Endodermal cell (in vitro differentiated cells): ENCODE results near the gene LRRFIP1. TPM values are rescaled to one million over a fixed set of nuclear protein-coding genes. Genes with fewer than 3 reads are reported as not detected.

Source experiments
- DNase-seq: peaks from one replicate; pipeline ENCODE4 v3.0.0-alpha.2; 2017
- H3K27ac ChIP-seq: 2 replicates; pipeline ENCODE4 v1.5.1; 2013; ENCODE audit warnings: mild to moderate bottlenecking, low read depth, low read length, moderate library complexity
- H3K27me3 ChIP-seq: 2 replicates; pipeline ENCODE4 v1.6.1; 2013; ENCODE audit warnings: mild to moderate bottlenecking, low read length, moderate library complexity; ENCODE audit not compliant: insufficient read depth, control insufficient read depth, poor library complexity, severe bottlenecking
- H3K36me3 ChIP-seq: 2 replicates; pipeline ENCODE4 v1.7.0; 2013; ENCODE audit warnings: mild to moderate bottlenecking, low read length, moderate library complexity; ENCODE audit not compliant: control insufficient read depth, insufficient read depth
- H3K4me1 ChIP-seq: one replicate; pipeline ENCODE4 v1.7.0; 2013; ENCODE audit warnings: low read length; ENCODE audit not compliant: control insufficient read depth, insufficient read depth
- H3K4me3 ChIP-seq: 2 replicates; pipeline ENCODE4 v1.5.1; 2013; ENCODE audit warnings: mild to moderate bottlenecking, low read length, moderate library complexity
- H3K9ac ChIP-seq: 2 replicates; pipeline ENCODE4 v1.6.1; 2013; ENCODE audit warnings: mild to moderate bottlenecking, low read length, moderate library complexity; ENCODE audit not compliant: poor library complexity, severe bottlenecking; ENCODE audit errors: extremely low read depth
- H3K9me3 ChIP-seq: 2 replicates; pipeline ENCODE4 v1.6.1; 2013; ENCODE audit warnings: mild to moderate bottlenecking, low read length, moderate library complexity; ENCODE audit not compliant: control insufficient read depth
- H3K27ac Mint-ChIP-seq: 2 replicates; pipeline ENCODE4 v1.8.0; 2020; ENCODE audit warnings: mixed read lengths
- H3K27me3 Mint-ChIP-seq: 2 replicates; pipeline ENCODE4 v1.8.0; 2021; ENCODE audit warnings: mild to moderate bottlenecking, mixed read lengths; ENCODE audit not compliant: insufficient read depth
- H3K36me3 Mint-ChIP-seq: 2 replicates; pipeline ENCODE4 v1.8.0; 2020; ENCODE audit warnings: low read depth, mixed read lengths
- H3K4me1 Mint-ChIP-seq: 2 replicates; pipeline ENCODE4 v1.8.0; 2020; ENCODE audit warnings: mixed read lengths
- H3K4me3 Mint-ChIP-seq: 2 replicates; pipeline ENCODE4 v1.8.0; 2020; ENCODE audit warnings: mild to moderate bottlenecking, moderate library complexity, mixed read lengths
- H3K9me3 Mint-ChIP-seq: 2 replicates; pipeline ENCODE4 v1.8.0; 2020; ENCODE audit warnings: mild to moderate bottlenecking, mixed read lengths
- WGBS, 2 experiments: methylation state at CpG; one replicate each; pipeline versions ENCODE4 v1.1.5 to v1.1.7; 2013; ENCODE audit warnings: missing lambda C conversion rate in 2 of 2, mixed read lengths in 1 of 2; ENCODE audit not compliant: insufficient coverage in 1 of 2, insufficient read length in 1 of 2; 5-methylcytosine and 5-hydroxymethylcytosine counted together
- total RNA-seq, 2 donors: library from RNA; stranded (reverse); fragmentation: NEBNext Ultra II Directional in 1 of 2; extraction: Animal tissue kit (Norgen Biotek cat#: 25700) in 1 of 2; gene quantifications; 2 replicates in 1 of 2; 3 replicates in 1 of 2; pipeline ENCODE4 v1.2.1, GENCODE V29; 2021
- TF ChIP-seq, protein P1 (sequence below): fragments of 200-600 bp; sonication (generic); conservative IDR thresholded peaks from 2 replicates; pipeline ENCODE4 v1.5.0; 2021; ENCODE audit warnings: antibody characterized with exemption, mild to moderate bottlenecking

The LRRFIP1 gene
- total RNA-seq, 2 donors from 2014 or later, result 102 to 132 TPM

DNA sequence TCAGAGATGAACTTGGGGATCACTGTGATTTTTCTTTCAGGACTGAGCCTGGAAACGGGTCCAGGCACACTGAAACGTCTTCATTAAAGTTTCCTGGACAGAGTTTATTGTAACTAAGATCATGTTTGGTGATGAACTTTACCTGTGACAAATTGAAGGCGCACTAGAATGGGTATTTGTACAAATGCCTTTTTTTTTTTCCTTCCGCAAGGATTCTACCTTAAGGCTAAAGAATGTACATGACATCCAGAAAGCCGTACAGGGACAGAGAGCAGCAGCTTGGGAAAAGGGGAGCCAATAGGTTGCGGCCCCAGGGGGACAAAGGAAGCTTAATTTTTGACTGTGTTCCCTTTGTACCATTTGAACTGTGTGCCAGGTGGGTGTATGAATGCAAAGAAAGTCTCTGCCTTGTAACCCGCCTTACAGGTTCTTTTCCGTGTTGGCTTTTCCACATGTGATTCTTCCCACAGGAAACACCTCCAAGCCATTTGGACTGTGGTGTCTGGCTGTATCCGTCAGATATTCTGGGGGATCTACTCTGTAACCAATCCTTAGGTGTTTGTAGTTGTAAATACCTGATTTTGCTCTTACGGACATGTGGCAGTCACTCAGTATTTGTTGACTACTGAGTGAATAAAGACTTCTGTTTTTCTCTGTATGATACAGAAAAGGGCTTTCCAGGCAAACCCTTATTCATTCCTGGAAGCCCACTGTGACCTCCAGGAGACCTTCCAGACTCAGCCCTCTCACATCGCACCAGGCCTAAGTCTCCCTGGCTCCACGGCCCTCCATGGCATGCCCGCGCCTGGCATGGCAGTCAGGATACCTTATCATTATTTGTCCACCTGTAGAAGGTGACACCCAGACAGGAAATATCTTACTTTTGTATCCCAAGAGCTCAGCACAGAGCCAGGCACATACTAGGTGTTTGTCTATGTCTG lies 1.1 kb downstream of the LRRFIP1 start:
- Mint-ChIP-seq H3K36me3 (peaks cover 38% of the 10 kb centered on the region), H3K27me3 (peaks cover 20% of the 10 kb centered on the region), H3K9me3 (no peaks in the 10 kb centered on the region), H3K4me1 (peaks cover 49% of the 10 kb centered on the region), H3K27ac (peak overlapping the region; percentile 66), H3K4me3 (peak overlapping the region; percentile 77)
- Histone ChIP-seq H3K27me3 (no peaks in the 10 kb centered on the region), H3K9me3 (peaks cover 7% of the 10 kb centered on the region), H3K9ac (peak overlapping the region; percentile 70), H3K36me3 (peaks cover 49% of the 10 kb centered on the region), H3K4me3 (peak overlapping the region; percentile 96), H3K4me1 (peaks cover 6% of the 10 kb centered on the region), H3K27ac (no peak overlapping the region)
- TF ChIP-seq, protein P1, sequence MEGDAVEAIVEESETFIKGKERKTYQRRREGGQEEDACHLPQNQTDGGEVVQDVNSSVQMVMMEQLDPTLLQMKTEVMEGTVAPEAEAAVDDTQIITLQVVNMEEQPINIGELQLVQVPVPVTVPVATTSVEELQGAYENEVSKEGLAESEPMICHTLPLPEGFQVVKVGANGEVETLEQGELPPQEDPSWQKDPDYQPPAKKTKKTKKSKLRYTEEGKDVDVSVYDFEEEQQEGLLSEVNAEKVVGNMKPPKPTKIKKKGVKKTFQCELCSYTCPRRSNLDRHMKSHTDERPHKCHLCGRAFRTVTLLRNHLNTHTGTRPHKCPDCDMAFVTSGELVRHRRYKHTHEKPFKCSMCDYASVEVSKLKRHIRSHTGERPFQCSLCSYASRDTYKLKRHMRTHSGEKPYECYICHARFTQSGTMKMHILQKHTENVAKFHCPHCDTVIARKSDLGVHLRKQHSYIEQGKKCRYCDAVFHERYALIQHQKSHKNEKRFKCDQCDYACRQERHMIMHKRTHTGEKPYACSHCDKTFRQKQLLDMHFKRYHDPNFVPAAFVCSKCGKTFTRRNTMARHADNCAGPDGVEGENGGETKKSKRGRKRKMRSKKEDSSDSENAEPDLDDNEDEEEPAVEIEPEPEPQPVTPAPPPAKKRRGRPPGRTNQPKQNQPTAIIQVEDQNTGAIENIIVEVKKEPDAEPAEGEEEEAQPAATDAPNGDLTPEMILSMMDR, result no peak
- DNase-seq, result no peak
- WGBS, 2 experiments, result 72 to 77% methylated on average over 11 to 14 of the region's 14 CpGs

- Mint-ChIP-seq H3K9me3 (peaks cover 5% of the 10 kb centered on the region), H3K36me3 (peaks cover 45% of the 10 kb centered on the region), H3K4me1 (peaks cover 45% of the 10 kb centered on the region), H3K4me3 (peak overlapping the region; percentile 77), H3K27me3 (peaks cover 20% of the 10 kb centered on the region), H3K27ac (no peak overlapping the region)
- DNase-seq, result no peak
- H3K9me3 ChIP-seq, result peaks cover 14% of the 10 kb centered on the region
- H3K4me3 ChIP-seq, result peak overlapping the region; percentile 96
- H3K27ac ChIP-seq, result no peak overlapping the region
- H3K9ac ChIP-seq, result peak overlapping the region; percentile 70
- WGBS, 2 experiments, result 94% methylated on average over 1 of the region's 1 CpG; no CpG with 5 or more reads in 1 of the 2 experiments
- TF ChIP-seq, protein P1, result no peak
- H3K27me3 ChIP-seq, result no peaks in the 10 kb centered on the region
- H3K36me3 ChIP-seq, result peaks cover 56% of the 10 kb centered on the region
- H3K4me1 ChIP-seq, result peaks cover 6% of the 10 kb centered on the region
These were observed 1.8 kb downstream of the LRRFIP1 start for GRCh38 chr2:237629188-237629534.

DNA sequence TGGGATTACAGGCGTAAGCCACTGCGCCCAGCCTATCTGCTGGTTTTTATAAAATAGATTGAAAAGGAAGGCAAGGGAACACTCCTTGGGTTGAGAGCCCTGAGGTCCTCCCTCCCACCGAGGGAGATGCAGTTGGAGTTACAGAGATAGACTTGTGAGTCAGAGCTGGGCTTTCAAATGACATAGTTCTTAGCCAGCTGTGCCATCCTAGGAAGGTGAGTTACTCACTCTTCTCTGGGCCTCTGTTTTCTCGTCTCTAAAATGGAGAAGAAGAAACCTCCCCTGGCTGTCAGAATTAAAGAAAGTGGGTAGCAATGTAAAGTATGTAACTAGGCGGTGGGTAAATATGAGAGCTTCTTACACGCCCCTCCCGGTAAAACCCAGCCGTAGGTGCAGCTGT lies 2.4 kb downstream of the LRRFIP1 start:
- Mint-ChIP-seq H3K9me3 (peaks cover 11% of the 10 kb centered on the region), H3K27me3 (peaks cover 18% of the 10 kb centered on the region), H3K27ac (no peak overlapping the region), H3K4me1 (peaks cover 45% of the 10 kb centered on the region), H3K36me3 (peaks cover 48% of the 10 kb centered on the region), H3K4me3 (peak overlapping the region; percentile 77)
- Histone ChIP-seq H3K4me1 (peaks cover 6% of the 10 kb centered on the region), H3K4me3 (peak overlapping the region; percentile 71), H3K27ac (no peak overlapping the region), H3K36me3 (peaks cover 62% of the 10 kb centered on the region), H3K27me3 (no peaks in the 10 kb centered on the region), H3K9me3 (peaks cover 19% of the 10 kb centered on the region), H3K9ac (no peak overlapping the region)
- TF ChIP-seq, protein P1, result no peak
- WGBS, 2 experiments, result 95 to 97% methylated on average over 5 to 8 of the region's 8 CpGs
- no peak for DNase-seq
